ENCODE measurements around the gene WFDC10A.
A peak's percentile ranks its signal among the peaks of the same experiment; 100 is the strongest.
"Not testable (repeated sequence)": the region's sequence is repeated elsewhere in the genome, so short reads cannot be mapped to it uniquely, and the experiment has no call there.

WFDC10A gene

DNA sequence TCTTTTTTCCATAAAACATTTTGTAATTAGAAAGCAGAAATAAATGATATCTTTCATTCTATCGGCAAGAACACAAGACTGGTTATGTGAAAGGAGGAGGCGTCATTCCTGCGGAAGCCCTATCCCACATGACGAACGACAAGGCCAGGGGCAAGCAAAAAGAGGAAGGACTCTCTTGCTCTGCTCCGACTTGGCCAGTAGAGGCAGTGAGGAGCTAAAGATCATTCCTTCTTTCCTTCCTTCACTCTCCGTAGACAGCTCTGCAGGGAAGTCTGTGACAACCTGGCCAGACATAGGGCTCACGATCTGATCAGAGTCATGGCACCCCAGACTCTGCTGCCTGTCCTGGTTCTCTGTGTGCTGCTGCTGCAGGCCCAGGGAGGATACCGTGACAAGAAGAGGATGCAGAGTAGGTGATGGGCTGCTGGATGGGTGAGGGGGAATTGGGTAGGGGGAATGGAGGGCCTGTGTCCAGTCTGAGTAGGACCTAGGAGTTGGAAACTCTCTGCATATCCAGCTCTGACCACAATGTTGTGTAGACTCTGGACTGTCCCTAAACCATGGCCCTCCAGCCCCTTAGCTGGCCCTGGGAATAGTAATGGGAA is at the start of gene WFDC10A:
TSS of gene WFDC10A (plus strand) at position 244 of the 605 bp plus-strand sequence. CDS start at position 319, 75 bp downstream.
- DNase-seq = peak; percentile 4

GRCh38 chr20:45581702-45582101 is 47.8 kb upstream of the WFDC10A start:
- DNase-seq = no peak

DNA sequence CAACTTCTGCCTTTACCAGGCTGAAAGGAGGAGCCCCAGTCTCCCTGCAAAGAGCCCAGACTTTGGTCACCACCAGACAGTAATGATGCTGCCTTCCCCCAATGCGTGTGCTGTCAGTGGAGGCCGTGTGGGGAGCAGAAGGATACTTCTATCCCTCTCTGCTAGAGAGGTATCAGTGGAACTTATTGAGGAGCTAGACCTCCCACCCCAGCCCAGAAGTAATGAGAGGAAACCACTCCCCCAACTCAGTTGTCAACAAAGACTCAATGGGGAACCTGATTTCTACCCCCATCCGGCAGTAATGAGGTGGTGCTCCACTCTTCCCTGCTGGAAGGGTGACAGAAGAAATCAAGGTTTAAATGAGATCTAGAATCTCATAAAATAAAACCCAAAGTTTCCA is 46.0 kb upstream of the WFDC10A start:
- no peak for DNase-seq

DNA sequence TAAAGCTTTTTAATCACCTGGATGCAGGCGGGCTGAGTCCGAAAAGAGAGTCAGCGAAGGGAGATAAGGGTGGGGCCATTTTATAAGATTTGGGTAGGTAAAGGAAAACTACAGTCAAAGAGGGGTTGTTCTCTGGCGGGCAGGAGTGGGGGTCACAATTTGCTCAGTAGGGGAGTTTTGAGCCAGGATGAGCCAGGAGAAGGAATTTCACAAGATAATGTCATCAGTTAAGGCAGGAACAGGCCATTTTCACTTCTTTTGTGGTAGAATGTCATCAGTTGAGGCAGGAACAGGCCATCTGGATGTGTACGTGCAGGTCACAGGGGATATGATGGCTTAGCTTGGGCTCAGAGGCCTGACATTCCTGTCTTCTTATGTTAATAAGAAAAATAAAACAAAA is 45.2 kb upstream of the WFDC10A start:
- DNase-seq = not testable (repeated sequence)

DNA sequence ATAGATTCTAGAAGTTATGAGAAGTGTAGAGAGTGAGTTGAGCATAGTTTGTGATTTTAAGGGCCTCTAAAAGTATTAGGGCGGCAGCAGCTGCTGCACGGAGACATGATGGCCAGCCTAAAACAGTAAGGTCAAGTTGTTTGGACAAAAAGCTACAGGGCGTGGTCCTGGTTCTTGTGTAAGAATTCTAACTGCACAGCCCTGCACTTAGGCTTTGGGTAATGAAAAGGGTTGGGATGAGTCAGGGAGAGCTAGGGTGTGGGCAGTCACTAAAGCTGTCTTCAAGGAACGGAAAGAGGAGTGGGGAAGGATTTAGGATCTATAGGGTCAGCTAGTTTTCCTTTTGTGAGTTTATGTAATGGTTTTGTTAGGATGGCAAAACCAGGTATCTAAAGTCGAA is 43.6 kb upstream of the WFDC10A start:
- not testable (repeated sequence) for DNase-seq

GRCh38 chr20:45588800-45589199 is 40.7 kb upstream of the WFDC10A start:
- no peak for DNase-seq

DNA sequence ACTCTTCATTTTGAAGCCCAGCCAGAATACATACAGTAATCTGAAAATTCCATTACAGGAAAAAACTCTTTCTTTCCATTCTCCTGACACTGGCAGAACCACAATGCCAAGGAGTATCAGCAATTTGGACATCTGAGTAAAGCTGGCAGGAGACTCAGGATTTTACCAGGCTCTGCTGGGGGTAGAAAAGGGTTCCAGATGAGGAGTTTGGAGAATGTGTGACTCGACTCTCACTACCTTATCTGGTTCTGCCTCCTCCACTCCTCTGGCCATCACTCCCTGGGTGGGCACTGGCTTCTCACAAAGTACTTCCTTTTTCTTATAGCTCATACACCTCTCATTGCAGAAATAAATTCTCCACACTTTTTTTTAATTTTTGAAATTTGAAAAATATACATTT is 39.8 kb upstream of the WFDC10A start:
- DNase-seq = no peak

DNA sequence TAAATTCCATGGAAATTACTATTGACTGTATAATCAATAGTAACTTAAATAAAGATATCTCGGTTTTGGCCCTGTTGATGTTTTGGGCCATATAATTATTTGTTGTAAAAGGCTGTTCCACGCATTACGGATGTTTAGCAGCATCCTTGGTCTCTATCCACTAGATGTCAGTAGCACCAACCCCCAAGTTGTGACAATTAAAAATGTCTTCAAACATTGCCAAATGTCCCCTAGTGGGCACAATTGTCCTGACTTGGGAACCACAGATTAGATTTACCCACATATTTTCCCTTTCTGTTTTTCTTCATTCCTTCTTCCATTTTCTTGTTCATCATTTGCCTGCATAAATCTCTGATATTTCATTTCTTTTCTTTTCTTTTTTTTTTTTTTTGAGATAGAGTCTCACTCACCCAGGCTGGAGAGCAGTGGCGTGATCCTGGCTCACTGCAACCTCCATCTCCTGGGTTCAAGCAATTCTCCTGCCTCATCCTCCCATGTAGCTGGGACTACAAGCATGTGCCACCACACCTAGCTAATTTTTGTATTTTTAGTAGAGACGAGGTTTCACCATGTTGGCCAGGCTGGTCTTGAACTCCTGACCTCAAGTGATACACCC is 36.9 kb upstream of the WFDC10A start:
- no peak for DNase-seq

DNA sequence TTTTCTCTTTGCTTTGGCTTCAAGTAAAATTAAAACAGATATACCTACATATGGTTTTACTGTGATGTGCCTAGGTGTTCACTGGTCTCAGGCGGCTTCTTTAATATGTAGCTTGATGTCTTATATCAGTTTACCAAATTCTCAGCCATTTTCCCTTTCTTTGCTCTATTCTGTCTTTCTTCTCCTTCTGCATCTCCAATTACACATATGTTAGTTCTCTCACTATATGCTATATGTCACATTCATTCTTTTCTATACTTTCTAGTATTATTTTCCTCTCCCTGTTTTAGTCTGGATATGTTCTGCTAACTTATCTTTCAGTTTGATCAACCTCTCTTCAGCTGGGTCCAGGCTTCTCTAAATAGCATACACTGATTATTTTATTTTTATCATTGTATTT is 36.0 kb upstream of the WFDC10A start:
- DNase-seq = no peak

DNA sequence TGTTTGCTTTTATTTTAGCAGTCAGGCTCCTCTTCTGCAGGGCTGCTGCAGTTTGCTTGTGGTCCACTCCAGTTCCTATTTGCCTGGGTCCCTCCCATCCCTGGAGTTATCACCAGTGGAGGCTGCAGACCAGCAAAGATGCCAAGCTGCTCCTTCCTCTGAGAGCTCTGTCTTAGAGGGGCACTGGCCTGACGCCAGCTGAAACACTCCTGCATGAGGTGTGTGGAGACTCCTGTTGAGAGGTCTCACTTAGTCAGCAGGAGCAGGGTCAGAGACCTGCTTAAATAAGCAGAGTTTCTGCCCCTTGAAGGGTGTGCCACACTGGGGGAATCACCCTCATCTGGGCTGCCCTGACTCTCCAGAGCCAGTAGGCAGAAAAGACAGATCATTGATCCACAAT is 34.3 kb upstream of the WFDC10A start:
- DNase-seq = no peak

DNA sequence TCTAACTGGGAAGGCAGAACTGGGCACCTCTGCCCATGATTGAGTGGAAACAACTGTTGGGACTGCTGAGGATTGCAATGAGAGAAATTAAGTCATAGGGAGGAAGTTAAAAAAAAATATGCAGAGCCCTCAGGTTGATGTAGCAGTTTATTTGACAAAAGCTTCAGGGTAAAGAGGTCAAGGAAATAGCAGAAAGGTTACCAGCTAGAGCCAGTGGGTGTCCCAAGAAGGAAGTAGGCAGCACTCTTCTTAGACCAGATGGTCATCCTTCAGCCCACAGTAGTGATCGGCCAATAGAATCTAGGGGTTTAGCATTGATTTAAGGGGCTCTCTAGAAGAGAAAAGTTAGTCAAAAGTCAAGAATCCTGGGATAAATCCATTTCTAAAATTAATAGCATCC is 21.7 kb upstream of the WFDC10A start:
- no peak for DNase-seq

GRCh38 chr20:45611054-45611453 is 18.5 kb upstream of the WFDC10A start:
- peak; percentile 54 for DNase-seq

- DNase-seq = no peak
Observed at GRCh38 chr20:45612314-45612713, 17.2 kb upstream of the WFDC10A start.

DNA sequence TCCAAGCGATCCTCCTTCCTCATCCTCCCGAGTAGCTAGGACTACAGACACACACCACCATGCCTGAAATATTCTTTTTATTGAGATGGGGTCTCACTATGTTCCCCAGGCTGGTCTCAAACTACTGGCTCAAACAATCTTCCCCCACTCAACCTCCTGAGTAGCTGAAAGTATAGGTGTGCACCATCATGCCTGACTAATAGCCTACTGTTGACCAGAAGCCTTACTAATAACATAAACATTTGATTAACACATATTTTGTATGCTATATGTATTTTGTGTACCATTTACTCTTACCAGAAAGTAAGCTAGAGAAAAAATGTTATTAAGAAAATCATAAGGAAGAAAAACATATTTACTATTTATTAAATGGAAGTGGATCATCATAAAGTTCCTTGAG is 11.9 kb upstream of the WFDC10A start:
- no peak for DNase-seq

DNA sequence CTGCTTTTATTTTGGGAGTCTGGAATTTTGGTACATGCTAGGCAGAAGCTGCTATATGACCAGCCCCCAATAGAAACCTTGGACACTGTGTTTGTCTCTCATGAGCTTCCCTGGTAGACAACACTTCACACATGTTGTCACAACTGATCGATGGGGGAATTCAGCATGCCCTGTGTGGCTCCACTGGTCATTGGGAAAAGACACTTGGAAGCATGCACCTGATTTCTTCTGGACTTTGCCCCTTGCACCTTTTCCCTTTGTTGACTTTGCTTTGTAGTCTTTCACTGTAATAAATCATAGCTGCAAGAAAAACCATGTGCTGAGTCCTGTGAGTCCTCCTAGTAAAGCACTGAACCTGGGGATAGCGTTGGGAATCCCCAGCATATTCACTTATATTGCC is 7.9 kb upstream of the WFDC10A start:
- no peak for DNase-seq

GRCh38 chr20:45626540-45626939 is 3.0 kb upstream of the WFDC10A start:
- DNase-seq = no peak

GRCh38 chr20:45630371-45630770 is 832 bp downstream of the WFDC10A start:
- DNase-seq = no peak

GRCh38 chr20:45631184-45631583 is 1.6 kb downstream of the WFDC10A start, which contains the start of gene WFDC9:
TSS of gene WFDC9 (minus strand) at chr20:45631284. CDS start at chr20:45610181, 21,103 bp downstream.
- DNase-seq = no peak

GRCh38 chr20:45636513-45636912 is 7.0 kb downstream of the WFDC10A start:
- no peak for DNase-seq

DNA sequence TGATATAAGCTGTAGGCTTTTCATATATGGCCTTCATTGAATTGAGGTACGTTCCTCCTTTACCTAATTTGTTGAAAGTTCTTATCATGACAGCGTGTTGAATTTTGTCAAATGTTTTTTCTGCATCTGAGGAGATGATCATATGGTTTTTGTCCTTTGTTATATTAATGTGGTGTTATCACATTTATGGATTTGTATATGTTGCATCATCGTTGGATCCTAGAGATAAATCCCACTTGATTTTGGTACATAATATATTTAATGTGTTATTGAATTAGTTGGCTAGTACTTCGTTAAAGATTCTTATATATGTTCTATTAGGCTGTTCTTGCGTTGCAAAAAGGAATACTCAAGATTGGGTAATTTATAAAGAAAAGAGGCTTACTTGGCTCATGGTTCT is 10.1 kb downstream of the WFDC10A start:
- no peak for DNase-seq

GRCh38 chr20:45641076-45641475 is 11.5 kb downstream of the WFDC10A start:
- not testable (repeated sequence) for DNase-seq

- not testable (repeated sequence) for DNase-seq
Observed at GRCh38 chr20:45645869-45646268, 16.3 kb downstream of the WFDC10A start.

DNA sequence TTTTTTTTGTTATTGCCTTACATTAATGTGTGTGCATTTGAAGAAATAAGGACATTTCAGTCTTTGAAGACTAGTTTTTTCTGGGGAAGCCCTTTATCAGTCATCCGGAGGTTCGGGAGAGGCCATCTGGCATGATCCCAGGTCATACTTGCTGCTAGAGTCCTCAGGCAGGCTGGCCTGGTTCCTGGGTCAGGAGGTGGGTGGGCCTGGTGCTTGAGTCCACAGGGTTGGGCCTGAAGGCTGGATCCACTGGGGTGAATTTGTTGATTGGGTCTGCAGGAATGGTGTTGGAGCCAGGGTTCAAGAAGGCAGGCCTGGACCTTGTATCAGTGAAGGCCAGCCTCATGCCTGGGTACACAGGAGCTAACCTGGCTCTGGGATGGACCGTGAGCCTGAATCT is 17.3 kb downstream of the WFDC10A start:
- no peak for DNase-seq

DNA sequence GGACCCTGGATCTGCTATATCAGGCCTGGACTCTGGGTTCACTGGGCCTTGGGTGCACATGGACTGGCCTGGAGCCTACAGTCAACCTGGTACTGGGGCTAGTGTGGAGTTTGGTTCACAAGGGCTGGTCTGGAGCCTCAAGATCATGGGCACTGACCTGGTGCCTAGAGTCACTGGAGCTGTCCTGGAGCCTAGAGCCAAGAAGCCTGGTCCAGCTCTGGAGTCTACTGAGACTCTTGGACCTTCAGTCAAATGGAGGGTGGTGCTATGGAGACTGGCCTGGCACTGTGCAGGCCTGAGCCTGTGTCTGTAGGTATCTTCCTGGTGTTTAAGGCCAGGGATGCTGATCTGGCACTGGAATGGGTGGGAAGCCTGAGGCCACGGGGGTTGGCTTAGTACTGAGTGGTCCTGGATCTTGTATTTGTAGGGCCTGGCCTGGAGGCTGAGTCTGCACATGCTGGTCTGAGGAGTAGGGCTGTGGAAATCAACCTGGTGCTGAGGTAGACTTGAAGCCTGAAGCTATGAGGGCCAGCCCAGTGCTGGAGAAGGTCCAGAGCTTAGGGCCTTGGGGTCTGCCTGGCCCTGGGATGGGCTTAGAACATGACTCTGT is 18.0 kb downstream of the WFDC10A start:
- DNase-seq = no peak

Measured in activated naive CD4-positive, alpha-beta T cell treated with Interleukin-2 at 50 U/mL for 16 hours (primary cell).